Muscle of arm (tissue), 12 donors: ENCODE measurements around the gene HOXC10. TPM values are rescaled to one million over a fixed set of nuclear protein-coding genes. Genes with fewer than 3 reads are reported as not detected.
A peak's percentile ranks its signal among the peaks of the same experiment; 100 is the strongest.

ENCODE experiments used
- DNase-seq: peaks from one replicate; pipeline ENCODE4 v3.0.0-alpha.2; 2013
- polyA plus RNA-seq, 12 donors: library from polyadenylated mRNA; unstranded; fragments of 120-200 nt; gene quantifications; one replicate each; pipeline ENCODE4 v1.2.1, GENCODE V29; 2013; ENCODE audit not compliant: insufficient read length in 12 of 12

Gene HOXC10
- polyA plus RNA-seq, 12 donors: 0.20 to 2.0 (median 0.57) TPM; not detected in 4

DNA sequence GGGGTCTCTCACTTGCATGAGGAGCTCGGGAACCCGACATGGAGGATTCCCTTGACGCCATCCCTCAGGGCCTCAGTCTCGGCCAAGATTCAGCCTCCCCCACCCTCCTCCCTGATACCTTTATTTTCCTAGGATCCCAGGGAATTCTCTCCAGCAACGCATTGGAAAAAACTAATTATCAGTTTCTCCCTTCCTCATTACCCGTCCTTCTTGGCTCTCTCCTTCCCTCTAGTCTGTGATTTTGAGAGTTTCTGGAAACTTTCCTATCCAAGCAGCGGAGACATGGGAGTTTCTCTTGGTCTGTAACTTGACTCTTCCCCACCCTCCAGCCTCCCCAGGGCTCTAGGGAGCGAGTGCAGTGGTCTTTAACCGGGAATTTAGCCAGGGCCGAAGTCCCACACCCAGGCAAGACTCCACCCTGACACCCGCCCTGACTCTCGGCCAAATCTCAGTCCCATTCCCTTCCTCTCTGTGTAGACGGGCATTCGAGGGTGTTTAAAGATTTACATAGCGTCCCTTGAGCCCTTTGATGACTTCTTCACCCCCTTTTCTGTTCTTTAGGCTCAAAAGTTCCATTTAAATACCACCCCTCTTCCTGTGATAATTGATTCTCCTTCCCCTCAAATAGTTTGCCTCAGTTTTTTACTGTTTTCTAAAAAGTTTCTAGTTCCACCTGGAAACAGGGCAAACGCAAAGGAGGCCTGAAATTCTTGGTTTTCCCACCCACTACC is 54.6 kb downstream of the HOXC10 start:
- DNase-seq: peak; percentile 90

Other genes starting within 250 kb of the HOXC10 start
- not detected for gene CISTR, start 233.2 kb upstream of the HOXC10 start, polyA plus RNA-seq
- 1 to 10 TPM in 1 of 12 donors, under 1 TPM in 2, not detected in 9; 0.28 to 1.4 (median 0.86) TPM for gene HOXC13, start 46.3 kb upstream of the HOXC10 start, polyA plus RNA-seq
- gene HOXC12, start 30.2 kb upstream of the HOXC10 start, polyA plus RNA-seq: under 1 TPM in 1 of 12 donors, not detected in 11; 0.08 TPM
- under 1 TPM in 1 of 12 donors, not detected in 11; 0.08 TPM for gene HOXC11, start 12.0 kb upstream of the HOXC10 start, polyA plus RNA-seq
- gene HOTAIR, start 10.2 kb upstream of the HOXC10 start, polyA plus RNA-seq: under 1 TPM in 1 of 12 donors, not detected in 11; 0.11 TPM
- 1 to 10 TPM in 4 of 12 donors, under 1 TPM in 6, not detected in 2; 0.33 to 3.2 (median 0.72) TPM for gene HOXC9, start 15.0 kb downstream of the HOXC10 start, polyA plus RNA-seq
- 1 to 10 TPM in 3 of 12 donors, under 1 TPM in 7, not detected in 2; 0.21 to 9.7 (median 0.68) TPM for gene HOXC8, start 23.8 kb downstream of the HOXC10 start, polyA plus RNA-seq
- gene HOXC6, start 43.3 kb downstream of the HOXC10 start, polyA plus RNA-seq: 10 to 100 TPM in 2 of 12 donors, 1 to 10 TPM in 8, not detected in 2; 3.0 to 20.5 (median 5.9) TPM
- 1 to 10 TPM in 2 of 12 donors, under 1 TPM in 8, not detected in 2; 0.25 to 1.8 (median 0.75) TPM for gene HOXC5, start 47.9 kb downstream of the HOXC10 start, polyA plus RNA-seq
- 10 to 100 TPM in 5 of 12 donors, 1 to 10 TPM in 5, not detected in 2; 4.2 to 25.6 (median 9.1) TPM for gene HOXC4, start 68.7 kb downstream of the HOXC10 start, polyA plus RNA-seq
- gene SMUG1, start 203.8 kb downstream of the HOXC10 start, polyA plus RNA-seq: 10 to 100 TPM in 11 of 12 donors, not detected in 1; 18.2 to 35.4 (median 22.1) TPM